ENCODE measurements around the gene IL17RC.
"Not testable (repeated sequence)": the region's sequence is repeated elsewhere in the genome, so short reads cannot be mapped to it uniquely, and the experiment has no call there.

The IL17RC gene

DNA sequence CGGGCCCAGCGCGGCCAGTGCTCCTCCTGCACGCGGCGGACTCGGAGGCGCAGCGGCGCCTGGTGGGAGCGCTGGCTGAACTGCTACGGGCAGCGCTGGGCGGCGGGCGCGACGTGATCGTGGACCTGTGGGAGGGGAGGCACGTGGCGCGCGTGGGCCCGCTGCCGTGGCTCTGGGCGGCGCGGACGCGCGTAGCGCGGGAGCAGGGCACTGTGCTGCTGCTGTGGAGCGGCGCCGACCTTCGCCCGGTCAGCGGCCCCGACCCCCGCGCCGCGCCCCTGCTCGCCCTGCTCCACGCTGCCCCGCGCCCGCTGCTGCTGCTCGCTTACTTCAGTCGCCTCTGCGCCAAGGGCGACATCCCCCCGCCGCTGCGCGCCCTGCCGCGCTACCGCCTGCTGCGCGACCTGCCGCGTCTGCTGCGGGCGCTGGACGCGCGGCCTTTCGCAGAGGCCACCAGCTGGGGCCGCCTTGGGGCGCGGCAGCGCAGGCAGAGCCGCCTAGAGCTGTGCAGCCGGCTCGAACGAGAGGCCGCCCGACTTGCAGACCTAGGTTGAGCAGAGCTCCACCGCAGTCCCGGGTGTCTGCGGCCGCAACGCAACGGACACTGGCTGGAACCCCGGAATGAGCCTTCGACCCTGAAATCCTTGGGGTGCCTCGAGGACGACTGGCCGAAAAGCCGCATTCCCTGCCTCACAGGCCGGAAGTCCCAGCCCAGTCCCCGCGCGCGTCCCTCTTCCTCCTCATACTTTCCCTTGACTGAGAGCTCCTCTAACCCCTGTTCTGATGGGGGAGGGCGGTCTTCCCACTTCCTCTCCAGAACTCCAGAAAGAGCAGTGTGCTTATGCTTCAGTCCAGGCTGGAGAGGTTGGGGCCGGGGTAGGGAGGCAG lies 1.4 kb upstream of the IL17RC start:
- no peak for DNase-seq (ENCODE audit: low spot score)

DNA sequence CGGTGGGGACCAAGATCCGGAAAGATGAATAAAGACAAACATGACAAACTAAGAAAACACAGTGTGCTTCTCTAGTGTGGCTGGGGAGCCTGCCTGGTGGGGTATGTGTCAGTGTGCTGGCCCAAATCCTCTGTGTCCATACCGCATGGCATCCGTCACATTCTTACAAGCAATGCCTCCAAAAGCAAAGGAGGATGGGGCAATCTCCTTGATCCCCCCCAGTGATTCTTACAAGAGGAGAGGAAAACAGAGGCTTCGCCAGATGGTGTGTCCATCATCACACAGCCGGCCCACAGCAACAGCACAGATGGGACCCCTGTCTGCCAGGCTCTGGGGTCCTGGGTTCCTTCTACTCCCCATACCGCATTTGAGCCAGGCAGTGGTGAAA lies 558 bp upstream of the IL17RC start:
- DNase-seq (ENCODE audit: low spot score): no peak

DNA sequence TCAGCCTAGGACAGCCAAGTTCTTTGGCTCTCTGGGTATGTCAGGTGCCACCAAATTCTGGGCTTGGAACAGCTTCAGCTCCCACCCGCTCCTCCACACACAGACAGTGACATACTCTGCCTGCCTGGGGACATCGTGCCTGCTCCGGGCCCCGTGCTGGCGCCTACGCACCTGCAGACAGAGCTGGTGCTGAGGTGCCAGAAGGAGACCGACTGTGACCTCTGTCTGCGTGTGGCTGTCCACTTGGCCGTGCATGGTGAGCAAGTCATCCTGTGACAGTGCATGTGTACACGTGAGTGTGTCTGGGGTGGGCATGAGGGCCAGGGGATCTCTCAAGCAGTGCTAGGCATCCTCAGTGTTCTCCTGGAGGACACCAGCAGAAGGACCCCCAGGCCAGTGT lies 922 bp downstream of the IL17RC start:
- no peak for DNase-seq (ENCODE audit: low spot score)

DNA sequence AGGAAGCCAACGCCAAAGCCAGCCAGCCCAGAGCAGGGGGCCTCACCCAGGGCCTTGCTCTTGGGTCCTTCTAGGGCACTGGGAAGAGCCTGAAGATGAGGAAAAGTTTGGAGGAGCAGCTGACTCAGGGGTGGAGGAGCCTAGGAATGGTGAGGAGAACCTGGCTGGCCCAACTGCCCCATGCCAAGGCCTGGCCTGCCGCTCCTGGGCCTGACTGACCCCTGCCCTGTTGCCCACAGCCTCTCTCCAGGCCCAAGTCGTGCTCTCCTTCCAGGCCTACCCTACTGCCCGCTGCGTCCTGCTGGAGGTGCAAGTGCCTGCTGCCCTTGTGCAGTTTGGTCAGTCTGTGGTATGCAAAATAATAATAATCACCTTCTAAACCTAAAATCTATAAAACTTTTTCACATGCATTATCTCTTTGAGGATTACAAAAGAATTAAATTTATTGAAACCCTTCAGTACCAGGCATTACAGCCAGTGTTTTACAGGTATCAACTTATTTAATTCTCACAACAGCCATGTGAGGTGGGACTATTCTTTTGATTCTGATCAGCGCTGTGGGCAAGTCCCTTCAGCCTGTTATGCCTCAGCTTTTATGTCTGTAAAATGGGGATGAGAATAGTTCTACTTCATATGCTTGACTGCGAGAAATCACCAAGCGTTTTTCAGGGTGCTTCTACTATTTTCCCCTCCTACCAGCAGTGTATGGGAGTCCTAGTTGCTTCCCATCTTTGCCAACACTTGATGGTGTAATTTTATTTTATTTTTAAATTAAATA lies 1.6 kb downstream of the IL17RC start:
- DNase-seq (ENCODE audit: low spot score): no peak

DNA sequence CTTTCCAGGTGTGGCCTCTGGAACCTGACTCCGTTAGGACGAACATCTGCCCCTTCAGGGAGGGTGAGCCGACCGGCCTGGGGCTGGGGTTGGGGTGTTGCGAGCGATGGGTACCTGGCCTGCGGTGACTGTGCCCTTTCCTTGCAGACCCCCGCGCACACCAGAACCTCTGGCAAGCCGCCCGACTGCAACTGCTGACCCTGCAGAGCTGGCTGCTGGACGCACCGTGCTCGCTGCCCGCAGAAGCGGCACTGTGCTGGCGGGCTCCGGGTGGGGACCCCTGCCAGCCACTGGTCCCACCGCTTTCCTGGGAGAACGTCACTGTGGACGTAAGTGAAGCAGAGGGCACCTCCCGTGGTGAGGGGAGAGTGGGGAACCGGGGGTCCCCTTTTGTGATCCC lies 11.3 kb downstream of the IL17RC start:
- DNase-seq (ENCODE audit: low spot score): no peak

DNA sequence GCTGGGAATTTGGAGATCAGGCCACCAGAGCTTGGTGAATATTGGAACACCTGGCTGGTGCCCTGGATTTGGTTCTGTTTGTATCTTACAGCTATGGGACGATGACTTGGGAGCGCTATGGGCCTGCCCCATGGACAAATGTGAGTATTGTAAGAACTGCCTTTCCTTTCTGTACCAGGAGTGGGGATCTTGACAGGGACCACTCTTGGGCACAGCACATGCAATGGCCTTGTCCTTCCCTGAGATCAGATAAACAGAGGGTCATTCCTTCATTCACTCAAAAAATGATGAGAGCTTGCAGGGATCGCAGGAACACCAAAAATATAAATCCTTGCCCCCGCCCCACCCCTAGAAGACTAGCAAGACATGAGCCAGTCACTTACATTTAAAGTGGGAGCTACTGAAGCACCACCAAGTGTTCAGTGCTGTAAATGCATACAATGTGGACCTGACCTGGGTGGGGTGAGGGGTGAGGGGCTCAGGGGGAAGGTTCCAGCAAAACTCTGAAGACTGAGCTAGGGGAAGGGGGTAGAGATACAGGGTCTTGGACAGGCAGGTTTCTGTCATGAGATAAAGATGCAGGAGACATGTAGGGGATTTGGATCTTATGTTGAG lies 14.0 kb downstream of the IL17RC start:
- DNase-seq (ENCODE audit: low spot score): no peak

DNA sequence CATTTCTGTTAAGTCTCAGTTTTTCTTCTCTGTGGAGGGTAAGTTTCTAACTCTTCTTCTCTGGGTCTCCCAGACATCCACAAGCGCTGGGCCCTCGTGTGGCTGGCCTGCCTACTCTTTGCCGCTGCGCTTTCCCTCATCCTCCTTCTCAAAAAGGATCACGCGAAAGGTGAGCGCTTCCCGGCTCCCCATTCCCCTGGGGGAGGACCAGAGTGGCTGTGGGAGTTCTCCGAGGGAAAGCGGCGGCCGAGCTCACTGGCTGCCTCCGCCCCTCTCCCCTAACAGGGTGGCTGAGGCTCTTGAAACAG lies 15.6 kb downstream of the IL17RC start:
- DNase-seq (ENCODE audit: low spot score): no peak

DNA sequence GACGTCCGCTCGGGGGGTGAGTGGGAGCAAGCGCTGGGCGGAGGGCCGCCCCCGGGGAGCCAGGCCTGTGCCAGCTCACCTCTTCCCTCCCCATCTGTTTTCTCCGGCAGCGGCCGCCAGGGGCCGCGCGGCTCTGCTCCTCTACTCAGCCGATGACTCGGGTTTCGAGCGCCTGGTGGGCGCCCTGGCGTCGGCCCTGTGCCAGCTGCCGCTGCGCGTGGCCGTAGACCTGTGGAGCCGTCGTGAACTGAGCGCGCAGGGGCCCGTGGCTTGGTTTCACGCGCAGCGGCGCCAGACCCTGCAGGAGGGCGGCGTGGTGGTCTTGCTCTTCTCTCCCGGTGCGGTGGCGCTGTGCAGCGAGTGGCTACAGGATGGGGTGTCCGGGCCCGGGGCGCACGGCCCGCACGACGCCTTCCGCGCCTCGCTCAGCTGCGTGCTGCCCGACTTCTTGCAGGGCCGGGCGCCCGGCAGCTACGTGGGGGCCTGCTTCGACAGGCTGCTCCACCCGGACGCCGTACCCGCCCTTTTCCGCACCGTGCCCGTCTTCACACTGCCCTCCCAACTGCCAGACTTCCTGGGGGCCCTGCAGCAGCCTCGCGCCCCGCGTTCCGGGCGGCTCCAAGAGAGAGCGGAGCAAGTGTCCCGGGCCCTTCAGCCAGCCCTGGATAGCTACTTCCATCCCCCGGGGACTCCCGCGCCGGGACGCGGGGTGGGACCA lies 16.1 kb downstream of the IL17RC start:
- peak; percentile 85 for DNase-seq (ENCODE audit: low spot score)

DNA sequence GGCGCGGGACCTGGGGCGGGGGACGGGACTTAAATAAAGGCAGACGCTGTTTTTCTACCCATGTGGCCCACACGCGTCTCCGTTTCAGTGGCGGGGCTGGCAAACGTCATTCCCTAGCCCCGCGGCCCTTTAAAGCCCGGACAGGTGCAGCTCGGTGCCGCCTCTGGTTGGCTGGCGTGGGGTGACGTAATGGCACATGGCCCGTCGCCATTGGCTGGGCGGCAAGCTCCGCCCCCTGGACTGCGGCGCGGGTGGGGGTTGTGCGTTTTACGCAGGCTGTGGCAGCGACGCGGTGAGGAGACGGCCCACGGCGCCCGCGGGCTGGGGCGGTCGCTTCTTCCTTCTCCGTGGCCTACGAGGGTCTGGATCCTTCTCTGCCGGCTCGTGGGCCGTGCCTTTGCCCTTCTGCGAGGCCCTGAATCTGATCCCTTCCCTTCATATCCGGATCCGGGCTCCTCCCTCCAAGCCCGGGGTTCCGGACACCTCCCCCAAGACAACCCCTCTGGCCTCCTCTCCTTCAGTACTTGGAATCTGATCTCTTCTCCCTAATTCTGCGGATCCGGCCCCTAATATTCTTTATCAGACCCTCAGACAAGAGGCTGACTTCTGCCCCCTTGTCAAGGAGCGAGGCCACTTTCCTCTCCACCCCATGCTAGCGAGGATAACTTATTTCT lies 16.8 kb downstream of the IL17RC start, which contains the start of gene CRELD1:
CRELD1 (plus strand) TSS at position 274 of the 674 bp plus-strand sequence. CDS start 605 bp downstream, outside the sequence.
- peak; percentile 97 for DNase-seq (ENCODE audit: low spot score)

DNA sequence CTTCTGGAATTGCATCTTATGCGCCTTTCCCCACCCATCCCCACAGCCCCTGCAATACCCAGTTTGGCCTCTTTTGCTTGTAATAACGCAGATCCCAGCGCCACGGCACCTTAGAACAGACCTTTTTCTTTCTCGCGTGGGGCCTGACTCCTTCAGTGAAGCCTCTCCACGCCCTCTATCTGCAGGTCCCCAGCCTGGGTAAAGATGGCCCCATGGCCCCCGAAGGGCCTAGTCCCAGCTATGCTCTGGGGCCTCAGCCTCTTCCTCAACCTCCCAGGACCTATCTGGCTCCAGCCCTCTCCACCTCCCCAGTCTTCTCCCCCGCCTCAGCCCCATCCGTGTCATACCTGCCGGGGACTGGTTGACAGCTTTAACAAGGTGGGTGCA lies 17.3 kb downstream of the IL17RC start:
- peak; percentile 17 for DNase-seq (ENCODE audit: low spot score)

DNA sequence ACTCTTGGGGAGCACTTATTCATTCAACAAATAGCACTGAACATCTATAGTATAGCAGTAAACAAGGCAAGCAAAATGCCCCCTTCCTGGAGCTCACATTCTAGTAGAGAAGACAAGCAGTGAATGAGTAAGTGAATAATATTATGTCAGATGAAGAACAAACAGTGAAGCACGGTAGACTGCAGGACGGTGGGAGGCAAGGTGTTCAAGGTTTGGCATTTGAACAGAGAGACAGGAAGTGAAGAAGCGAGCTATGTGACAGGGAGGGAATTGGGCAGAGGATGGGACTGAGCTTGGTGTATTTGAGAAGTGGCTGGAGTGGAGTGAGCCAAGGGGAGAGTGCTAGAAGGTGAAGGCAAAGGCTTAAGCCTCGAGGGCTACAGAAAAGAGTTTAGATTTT lies 18.1 kb downstream of the IL17RC start:
- DNase-seq (ENCODE audit: low spot score): no peak

DNA sequence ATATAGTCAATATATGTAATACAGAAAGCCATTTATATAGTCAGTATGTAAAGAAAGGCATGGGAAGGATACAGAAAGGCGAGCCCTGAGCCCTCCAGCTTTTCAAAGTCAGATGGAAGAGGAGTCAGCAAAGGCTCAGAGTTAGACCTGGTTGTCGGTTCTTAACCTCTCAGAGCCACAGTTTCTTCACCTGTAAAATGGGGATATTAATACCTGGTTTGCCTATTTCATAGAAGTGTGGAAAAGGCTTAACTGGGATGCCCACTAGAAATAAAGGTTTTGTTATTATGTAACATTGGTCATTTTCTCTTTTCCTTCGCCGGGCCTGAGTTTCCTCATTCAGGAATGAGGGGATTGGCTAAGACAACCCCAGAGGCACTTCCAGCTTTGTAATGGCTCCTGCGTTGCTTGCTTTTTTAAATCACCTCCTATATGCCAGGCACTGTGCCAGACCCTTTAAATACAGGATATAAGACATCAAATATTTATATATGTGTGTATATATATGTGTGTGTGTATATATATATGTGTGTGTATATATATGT lies 19.1 kb downstream of the IL17RC start:
- DNase-seq (ENCODE audit: low spot score): no peak

DNA sequence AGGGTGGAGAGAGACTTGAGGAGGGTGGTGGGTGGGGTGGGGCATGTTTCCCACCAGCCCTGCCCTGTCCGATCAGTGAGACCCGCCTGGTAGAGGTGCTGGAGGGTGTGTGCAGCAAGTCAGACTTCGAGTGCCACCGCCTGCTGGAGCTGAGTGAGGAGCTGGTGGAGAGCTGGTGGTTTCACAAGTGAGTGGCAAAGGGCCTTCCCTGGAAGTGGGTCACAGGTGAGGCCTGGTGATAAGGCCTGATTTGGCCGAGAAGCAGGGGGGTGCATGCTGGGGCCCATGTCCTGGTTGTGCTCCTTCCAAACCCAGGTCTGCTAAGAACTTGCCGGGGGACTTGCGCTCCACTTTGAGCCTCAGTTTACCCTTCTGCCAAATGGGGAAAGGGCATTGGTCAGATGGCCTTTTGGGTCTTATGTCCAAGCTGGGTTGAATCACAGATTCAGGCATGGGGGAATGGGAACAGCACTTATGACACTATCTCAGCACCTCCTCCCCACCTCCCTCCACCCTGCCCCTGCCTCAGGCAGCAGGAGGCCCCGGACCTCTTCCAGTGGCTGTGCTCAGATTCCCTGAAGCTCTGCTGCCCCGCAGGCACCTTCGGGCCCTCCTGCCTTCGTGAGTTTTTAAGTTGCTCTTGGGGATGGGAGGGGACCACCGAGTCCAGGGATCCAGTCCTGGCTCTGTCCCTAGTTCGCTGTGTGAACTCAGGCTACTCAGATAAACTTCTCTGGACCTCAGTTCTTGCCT lies 20.8 kb downstream of the IL17RC start:
- no peak for DNase-seq (ENCODE audit: low spot score)

DNA sequence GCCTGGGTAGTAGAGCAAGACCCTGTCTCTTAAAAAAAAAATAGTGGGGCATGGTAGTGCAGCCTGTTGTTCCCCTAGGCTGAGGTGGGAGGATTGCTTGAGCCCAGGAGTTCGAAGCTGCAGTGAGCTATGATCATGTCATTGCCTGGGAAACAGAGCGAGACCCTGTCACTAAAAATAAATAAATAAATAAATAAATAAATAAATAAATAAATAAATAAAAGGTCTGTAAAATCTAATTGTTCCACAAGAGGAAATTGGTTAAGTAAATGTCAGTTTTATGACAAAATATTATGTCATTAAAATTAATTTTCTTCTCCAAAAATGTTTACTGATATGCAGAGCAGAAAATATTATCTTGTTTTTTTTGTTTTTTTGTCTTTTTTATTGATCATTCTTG lies 22.1 kb downstream of the IL17RC start:
- no peak for DNase-seq (ENCODE audit: low spot score)

DNA sequence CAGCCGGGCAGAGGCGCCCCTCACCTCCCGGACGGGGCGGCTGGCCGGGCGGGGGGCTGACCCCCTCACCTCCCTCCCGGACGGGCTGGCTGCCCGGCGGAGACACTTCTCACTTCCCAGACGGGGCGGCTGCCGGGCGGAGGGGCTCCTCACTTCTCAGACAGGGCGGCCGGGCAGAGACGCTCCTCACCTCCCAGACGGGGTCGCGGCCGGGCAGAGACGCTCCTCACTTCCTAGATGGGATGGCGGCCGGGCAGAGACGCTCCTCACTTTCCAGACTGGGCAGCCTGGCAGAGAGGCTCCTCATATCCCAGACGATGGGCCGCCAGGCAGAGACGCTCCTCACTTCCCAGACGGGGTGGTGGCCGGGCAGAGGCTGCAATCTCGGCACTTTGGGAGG lies 23.0 kb downstream of the IL17RC start:
- DNase-seq (ENCODE audit: low spot score): not testable (repeated sequence)

DNA sequence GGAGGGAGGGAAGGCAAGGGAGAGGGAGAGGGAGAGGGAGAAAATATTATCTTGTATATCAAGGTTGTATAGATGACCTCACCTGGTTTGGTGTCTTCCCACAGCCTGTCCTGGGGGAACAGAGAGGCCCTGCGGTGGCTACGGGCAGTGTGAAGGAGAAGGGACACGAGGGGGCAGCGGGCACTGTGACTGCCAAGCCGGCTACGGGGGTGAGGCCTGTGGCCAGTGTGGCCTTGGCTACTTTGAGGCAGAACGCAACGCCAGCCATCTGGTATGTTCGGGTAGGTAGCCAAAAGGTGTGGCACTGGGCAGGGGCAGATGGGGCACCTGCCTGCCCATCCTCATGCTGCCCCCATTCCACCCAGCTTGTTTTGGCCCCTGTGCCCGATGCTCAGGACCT lies 23.8 kb downstream of the IL17RC start:
- no peak for DNase-seq (ENCODE audit: low spot score)

DNA sequence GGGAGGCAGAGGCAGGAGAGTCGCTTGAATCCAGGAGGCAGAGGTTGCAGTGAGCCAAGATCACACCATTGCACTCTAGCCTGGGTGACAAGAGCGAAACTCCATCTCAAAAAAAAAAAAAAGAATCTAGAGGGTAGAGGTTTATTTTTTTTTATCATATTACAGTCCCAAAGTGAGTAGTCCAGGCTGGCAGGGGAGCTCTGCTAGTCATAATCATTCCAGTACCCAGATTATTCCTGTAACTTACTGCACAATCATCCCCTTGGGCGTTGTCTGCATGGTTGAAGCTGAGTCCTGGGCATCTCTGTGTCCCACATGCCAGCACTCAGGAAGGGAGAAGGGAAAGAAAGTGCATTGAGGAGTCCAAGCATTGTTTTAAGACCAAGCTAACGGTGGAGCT lies 25.3 kb downstream of the IL17RC start:
- DNase-seq (ENCODE audit: low spot score): no peak

DNA sequence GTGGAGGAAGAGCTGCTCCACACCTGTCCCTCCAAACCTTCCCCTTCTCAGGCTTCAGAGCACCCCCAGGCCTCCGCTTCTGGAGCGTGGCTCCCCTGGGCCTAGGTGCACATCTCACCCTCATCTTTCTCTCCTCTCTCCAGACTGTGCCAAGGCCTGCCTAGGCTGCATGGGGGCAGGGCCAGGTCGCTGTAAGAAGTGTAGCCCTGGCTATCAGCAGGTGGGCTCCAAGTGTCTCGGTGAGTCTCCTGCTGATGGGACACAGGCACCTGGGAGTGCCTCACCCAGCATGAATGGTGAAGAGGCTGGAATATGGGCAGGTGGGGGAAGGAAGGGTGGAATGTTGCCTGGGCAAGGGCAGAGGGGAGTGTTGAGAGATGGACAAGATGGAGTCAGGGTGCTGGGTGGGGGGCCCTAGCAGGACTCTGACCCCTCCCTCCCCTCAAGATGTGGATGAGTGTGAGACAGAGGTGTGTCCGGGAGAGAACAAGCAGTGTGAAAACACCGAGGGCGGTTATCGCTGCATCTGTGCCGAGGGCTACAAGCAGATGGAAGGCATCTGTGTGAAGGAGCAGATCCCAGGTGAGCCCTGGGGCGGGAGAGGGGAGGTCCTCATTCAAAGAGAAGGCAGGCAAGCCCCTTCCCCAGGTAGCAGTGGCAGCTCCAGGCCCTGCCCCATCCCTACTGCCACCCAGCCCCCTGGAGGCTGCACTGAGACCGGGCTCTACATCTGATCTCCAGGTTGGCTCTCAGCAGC lies 26.2 kb downstream of the IL17RC start:
- no peak for DNase-seq (ENCODE audit: low spot score)

DNA sequence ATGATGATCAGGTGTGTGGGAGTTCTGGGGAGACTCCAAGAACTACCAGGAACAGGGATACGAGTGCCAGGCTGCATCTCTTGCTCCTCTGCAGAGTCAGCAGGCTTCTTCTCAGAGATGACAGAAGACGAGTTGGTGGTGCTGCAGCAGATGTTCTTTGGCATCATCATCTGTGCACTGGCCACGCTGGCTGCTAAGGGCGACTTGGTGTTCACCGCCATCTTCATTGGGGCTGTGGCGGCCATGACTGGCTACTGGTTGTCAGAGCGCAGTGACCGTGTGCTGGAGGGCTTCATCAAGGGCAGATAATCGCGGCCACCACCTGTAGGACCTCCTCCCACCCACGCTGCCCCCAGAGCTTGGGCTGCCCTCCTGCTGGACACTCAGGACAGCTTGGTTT lies 27.4 kb downstream of the IL17RC start:
- DNase-seq (ENCODE audit: low spot score): no peak

DNA sequence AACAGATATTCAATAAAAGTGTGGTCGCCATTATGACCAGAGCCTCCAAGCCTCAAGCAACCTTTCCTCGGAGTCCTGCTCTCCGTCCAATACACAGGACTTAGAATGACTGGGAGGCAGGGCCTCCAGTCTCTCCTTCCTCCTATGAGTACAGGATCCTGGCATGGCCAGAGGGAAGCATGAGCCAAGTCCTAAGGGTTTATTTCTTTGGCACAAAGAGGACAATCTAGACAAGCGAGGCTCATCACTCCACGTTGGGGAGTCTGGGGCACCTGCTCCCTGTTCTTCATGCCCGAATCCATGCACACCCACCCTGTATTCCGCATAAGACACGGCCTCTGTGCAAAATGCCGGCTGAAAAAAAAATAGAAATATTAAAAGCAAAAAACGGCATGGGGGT lies 28.5 kb downstream of the IL17RC start:
- no peak for DNase-seq (ENCODE audit: low spot score)

All from CD4-positive, alpha-beta T cell treated with Interleukin-6 at 100 ng/mL for 8 hours (primary cell).